HG03095 (cell line): ENCODE results near the gene ZDHHC15.
"Not testable (repeated sequence)": the region's sequence is repeated elsewhere in the genome, so short reads cannot be mapped to it uniquely, and the experiment has no call there.

ENCODE experiments used
- ATAC-seq: cut with Tn5 transposase; IDR thresholded peaks from one replicate; pipeline ENCODE4 v1.9.1; 2021; ENCODE audit warnings: moderate library complexity; ENCODE audit not compliant: unreplicated experiment

Gene ZDHHC15, protein sequence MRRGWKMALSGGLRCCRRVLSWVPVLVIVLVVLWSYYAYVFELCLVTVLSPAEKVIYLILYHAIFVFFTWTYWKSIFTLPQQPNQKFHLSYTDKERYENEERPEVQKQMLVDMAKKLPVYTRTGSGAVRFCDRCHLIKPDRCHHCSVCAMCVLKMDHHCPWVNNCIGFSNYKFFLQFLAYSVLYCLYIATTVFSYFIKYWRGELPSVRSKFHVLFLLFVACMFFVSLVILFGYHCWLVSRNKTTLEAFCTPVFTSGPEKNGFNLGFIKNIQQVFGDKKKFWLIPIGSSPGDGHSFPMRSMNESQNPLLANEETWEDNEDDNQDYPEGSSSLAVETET

DNA sequence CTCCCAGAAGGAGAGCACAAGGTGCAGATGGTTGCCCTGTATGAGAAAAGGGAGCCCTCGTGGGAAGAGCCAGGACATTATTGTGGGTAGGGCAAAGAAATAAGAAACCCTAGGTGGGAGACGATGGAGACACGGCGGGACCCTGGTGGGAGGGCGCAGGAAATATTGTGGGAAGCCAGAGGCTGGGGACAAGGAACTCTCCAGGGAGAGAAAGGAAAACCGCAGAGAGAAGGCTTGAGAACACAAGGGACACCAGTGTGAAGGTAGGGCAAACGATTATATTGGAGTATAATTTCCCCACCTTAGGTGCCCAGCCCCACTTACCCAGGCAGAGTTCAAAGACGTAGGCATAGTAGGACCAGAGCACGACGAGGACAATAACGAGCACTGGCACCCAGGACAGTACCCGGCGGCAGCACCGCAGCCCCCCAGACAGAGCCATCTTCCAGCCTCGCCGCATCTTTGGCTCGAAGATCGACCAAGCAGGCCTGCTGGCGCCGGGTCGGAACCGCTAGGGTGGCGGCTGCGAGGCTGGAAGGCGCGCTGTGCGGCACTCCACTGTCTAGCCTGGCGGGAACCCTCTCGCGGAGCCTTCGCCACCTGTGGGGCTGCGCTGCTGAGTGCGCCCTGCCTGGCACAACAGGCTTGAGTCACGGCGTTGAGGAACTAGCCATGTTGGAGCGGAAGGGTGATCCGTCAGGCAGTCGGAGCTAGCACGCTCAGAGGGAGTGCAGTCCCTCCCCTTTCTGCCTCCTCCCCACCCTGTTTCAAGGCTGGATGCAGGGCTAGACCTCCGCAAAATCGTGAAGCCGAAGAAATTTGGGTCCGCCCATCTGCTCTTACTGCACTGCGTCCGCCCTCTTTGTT lies at the start of gene ZDHHC15:
TSS of gene ZDHHC15 (minus strand) at position 473 of the 867 bp plus-strand sequence. CDS start at position 460, 13 bp downstream.
- ATAC-seq = no peak

DNA sequence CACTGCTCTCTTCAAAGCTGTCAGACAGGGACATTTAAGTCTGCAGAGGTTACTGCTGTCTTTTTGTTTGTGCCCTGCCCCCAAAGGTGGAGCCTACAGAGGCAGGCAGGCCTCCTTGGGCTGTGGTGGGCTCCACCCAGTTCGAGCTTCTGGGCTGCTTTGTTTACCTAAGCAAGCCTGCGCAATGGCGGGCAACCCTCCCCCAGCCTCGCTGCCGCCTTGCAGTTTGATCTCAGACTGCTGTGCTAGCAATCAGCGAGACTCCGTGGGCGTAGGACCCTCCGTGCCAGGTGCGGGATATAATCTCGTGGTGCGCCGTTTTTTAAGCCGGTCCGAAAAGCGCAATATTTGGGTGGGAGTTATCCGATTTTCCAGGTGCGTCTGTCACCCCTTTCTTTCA lies 37.7 kb upstream of the ZDHHC15 start:
- ATAC-seq = not testable (repeated sequence)

DNA sequence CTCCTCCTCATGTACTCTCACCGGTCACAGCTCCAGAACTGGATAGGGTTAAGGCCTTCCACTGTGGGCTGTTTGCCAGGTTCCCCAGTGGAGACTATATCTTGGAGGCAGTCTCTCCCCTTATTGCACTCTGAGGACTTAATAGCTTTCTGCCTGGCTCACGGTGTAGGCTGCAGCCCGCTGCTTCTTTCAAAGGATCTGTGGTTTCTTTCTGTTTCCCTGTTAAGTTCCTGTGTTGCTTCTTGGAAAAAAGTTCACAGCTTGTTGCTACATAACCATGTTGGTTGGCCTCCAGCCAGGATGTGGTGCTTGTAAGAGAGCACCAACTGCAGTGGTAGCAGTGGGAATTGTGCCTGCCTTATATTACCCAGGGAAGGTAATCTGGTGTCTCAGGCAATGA lies 24.9 kb upstream of the ZDHHC15 start:
- no peak for ATAC-seq

DNA sequence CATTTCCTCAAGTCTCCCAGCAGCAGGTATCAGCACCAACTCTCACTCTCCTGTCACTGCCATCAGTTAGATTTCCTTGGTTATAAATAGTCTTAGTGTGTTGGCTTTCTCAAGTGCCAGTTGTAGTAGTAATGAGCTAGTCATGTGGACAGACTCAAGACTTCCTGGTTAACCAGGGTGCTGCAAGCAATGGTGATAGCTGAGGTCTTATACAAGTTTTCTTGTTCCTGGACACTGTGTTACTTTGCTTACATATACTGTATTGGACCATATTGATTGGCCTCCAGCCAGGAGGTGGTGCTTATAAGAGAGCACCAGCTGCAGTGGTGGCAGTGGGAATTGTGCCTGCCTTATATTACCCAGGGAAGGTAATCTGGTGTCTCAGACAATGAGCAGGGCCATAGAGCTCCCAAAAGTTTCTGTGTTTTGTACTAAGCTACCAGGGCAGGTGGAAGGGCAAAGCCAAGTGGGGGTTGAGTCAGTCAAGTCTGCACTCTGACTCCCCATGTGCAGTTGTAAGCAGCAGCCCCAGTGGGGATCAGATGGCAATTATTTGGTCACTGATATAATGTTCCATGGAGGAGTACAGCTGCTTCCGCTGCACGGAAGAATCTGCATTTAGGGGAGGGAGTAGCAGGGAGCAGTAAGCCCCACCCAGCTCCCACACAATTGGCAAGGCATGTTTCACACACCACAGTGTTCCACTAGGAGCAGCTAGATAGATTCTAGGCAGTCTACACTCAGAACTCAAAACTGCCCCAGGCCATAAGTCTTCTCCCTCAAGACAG lies 24.1 kb upstream of the ZDHHC15 start:
- ATAC-seq = no peak

DNA sequence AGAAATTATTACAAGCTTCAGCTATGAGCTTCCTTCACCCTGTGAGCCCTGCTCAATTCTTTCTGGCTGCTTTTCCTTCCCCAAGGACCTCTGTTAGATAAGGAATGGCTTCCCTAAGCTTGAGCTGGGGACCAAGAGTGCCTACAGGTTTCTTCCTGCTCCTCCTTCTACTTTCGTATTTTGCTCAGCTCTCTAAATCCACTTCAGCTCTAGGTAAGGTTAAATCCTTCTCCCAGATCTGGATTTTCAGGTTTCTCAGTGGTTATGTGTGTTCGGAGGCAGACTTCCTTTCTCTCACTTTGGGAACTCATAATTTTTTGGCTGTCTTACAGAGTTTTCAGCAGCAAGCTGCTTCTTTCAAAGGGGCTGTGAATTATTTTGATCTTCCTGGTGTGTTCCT lies 21.9 kb upstream of the ZDHHC15 start:
- no peak for ATAC-seq

DNA sequence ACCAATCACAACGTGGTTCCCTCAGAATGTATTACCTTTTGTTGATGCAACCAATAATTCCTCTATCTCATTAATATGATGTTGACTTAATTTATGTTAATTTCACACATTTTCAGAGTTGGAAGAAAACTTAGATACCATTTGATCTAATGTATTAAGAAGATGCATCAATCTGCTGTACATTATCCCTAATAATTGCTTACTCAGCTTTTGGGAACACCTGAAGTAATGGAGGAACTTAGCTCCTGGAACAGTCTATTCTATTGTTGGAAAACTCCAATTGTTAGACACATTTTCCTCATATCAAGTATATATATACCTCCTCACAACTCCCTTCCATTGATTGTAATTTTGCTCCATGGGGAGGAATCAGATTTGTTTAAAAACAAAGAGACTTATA lies 38.9 kb downstream of the ZDHHC15 start:
- ATAC-seq = no peak

DNA sequence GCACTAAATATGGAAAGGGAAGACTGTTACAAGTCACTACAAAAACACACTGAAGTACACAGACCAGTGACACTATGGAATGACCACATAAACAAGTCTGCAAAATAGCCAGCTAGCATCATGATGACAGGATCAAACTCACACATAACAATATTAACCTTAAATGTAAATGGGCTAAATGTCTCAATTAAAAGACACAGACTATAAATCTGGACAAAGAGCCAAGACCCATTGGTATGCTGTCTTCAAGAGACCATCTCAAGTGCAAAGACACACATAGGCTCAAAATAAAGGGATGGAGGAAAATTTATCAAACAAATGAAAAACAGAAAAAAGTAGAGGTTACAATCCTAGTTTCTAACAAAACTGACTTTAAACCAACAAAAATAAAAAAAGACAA lies 61.1 kb downstream of the ZDHHC15 start:
- not testable (repeated sequence) for ATAC-seq

DNA sequence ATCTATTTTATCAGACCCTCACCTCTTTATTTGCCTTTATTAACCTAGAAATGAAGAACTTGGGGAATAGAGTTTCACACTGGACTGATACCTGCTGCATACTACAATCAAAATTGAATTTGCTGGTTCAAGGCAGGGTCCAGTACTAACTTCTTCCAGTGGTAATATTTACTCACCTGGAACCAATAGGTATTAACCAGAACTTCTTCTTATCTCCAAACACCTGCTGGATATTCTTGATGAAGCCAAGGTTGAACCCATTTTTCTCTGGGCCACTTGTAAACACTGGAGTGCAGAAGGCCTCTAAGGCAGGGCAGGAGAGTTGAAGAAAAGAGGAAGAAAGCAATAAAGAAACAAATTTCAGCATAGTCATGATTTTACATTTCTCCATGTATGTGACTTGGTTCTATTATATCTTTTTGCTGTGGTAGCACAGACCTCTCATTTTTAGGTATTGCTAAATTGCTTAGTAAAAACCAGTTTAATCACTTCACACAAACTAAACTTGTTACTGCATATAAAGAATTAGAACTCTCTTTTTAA lies 101.1 kb downstream of the ZDHHC15 start:
- ATAC-seq = no peak

DNA sequence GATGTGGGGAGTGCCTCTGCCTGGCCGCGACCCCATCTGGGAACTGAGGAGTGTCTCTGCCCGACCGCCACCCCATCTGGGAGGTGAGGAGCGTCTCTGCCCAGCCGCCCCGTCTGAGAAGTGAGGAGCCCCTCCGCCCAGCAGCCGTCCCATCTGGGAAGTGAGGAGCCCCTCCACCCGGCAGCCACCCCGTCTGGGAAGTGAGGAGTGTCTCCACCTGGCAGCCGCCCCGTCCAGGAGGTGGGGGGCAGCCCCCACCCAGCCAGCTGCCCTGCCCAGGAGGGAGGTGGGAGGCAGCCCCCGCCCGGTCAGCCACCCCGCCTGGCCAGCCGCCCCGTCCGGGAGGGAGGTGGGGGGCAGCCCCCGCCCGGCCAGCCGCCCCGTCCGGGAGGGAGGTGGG lies 115.7 kb downstream of the ZDHHC15 start:
- ATAC-seq = not testable (repeated sequence)

DNA sequence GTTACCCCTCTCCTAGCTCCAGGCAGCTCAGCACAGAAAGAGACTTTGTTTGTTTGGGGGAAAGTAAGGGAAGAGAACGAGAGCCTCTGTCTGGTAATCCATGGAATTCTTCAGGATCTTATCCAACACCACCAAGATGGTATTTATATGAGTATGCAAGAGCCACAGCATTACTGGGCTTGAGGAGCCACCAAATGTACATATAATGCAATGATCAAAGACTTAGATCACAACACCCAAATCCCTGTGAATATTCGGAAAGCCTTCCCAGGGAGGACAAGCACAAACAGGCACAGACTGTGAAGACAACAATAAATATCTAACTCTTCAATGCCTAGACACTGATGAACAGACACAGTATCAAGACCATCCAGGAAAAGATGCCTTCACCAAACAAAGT lies 132.4 kb downstream of the ZDHHC15 start:
- ATAC-seq = no peak

DNA sequence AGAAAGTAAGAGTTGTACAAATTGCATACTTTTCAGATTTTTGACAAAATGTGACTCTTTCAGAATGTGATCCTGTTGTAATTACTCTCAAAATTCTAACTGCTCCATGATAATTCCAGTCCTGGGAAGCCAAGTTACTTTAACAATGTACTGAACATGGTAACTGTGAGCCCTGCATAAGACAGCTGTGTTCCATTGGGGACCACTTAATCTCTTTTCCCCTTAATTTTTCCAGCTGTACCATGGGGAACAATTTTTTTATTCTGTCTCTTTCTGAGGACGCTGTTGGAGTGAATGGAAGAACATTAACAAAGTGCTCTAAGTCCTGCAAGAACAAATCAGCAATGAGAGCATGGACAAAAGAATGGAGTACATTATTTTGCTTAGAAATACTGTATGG lies 153.1 kb downstream of the ZDHHC15 start:
- no peak for ATAC-seq

DNA sequence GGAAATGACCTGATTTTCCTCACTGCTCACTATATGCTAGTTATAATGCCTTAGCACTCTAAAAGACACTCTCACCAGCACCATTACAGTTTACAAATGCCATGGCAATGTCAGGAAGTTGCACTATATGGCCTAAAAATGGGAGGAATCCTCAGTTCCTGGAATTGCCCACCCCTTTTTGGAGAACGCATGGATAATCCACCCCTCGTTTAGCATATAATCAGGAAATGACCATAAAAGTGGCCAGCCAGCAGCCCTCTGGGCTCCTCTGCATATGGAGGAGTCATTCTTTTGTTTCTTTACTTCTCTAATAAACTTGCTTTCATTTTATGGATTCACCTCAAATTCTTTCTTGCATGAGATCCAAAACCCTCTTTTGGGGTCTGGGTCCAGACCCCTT lies 156.0 kb downstream of the ZDHHC15 start:
- ATAC-seq = no peak

DNA sequence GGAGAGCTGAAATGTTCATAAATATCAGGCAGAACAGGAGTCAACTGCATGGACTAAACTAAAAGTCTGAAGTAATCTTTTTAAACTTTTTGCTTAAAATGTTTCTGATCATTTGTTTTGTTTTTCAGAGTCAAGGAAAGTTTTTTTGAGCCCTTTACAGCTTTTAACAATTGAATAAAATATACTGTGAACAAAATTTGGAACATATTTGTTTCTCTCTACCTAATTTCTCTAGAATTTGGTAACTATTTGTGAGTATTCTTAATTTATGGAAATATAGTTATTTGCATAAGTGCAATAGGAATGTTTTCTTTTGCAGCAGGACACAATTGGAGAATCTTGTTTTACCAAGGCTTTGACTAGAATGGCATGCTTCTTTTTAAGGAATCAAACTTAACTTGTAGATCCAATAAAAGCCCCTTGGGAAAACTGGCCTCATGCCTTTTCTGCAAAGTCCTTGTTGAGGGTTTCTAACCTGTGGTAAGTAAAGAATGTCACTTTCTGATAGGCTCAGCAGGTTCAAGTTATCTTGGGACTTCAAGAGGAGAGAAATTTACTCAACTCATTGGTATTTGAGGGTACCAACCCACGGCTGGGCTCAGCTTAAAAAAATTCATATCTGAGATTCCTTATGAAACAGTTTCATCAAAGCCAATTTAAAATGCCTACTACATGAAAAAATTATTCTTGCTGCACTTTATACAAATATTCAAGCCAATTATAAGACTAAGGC lies 157.4 kb downstream of the ZDHHC15 start:
- ATAC-seq = no peak

DNA sequence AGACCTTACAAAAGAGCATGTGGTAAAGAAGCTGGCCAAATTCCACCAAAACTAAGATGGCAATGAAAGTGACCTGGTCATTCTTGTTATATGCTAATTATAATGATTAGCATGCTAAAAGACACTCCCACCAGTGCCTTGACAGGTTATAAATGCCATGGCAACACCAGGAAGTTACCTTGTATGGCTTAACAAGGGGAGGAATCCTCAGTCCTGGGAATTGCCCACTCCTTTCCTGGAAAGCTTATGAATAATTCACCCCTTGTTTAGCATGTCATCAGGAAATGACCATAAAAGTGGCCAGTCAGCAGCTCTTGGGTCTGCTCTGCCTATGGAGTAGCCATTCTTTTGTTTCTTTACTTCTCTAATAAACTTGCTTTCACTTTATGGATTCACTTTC lies 161.0 kb downstream of the ZDHHC15 start:
- ATAC-seq = no peak

DNA sequence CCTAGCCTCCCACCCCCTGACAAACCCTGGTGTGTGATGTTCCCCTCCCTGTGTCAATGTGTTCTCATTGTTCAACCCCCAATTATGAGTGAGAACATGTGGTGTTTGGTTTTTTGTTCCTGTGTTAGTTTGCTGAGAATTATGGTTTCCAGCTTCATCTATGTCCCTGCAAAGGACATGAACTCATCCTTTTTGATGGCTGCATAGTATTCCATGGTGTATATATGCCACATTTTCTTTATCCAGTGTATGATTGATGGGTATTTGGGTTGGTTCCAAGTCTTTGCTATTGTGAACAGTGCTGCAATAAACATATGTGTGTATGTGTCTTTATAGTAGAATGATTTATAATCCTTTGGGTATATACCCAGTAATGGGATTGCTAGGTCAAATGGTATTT lies 174.2 kb downstream of the ZDHHC15 start:
- not testable (repeated sequence) for ATAC-seq

DNA sequence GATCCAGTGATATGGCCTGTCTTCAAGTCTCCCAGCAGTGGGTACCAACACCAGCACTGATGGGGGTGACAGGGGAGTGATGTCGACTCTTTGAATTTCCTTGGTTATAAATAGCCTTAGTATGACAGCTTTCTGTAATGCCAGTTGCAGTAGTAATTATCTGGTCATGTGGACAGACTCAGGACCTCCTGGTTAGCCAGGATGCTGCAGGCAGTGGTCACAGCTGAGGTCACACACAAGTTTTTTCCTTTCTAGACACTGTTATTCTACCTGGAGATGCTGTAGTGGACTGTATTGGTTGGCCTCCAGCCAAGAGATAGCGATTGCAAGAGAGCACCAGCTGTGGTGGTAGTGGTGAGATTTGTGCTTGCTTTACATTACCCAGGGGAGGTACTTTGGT lies 185.3 kb downstream of the ZDHHC15 start:
- no peak for ATAC-seq

DNA sequence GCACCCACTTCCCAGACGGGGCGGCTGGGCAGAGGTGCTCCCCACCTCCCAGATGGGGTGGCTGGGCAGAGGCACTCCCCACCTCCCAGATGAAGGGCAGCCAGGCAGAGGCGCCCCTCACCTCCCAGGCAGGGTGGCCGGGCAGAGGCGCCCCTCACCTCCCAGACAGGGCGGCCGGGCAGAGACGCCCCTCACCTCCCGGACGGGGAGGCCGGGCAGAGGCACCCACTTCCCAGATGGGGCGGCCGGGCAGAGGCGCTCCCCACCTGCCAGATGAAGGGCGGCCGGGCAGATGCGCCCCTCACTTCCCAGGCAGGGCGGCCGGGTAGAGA lies 187.7 kb downstream of the ZDHHC15 start:
- ATAC-seq = no peak

DNA sequence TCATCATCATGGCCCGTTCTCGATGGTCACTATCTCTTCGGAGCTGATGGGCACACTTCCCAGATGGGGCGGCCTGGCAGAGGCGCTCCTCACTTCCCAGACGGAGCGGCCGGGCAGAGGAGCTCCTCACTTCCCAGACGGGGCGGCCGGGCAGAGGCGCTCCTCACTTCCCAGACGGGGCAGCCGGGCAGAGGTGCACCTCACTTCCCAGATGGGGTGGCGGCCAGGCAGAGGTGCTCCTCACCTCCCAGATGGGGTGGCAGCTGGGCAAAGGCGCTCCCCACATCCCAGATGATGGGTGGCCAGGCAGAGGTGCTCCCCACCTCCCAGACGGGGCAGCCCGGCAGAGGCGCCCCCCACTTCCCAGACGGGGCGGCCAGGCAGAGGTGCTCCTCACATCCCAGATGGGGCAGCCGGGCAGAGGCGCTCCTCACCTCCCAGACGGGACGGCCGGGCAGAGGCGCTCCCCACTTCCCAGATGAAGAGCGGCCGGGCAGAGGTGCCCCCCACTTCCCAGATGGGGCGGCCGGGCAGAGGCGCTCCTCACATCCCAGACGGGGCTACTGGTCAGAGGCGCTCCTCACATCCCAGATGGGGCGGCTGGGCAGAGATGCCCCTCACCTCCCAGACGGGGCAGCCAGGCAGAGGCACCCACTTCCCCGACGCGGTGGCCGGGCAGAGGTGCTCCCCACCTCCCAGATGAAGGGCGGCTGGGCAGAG lies 188.3 kb downstream of the ZDHHC15 start:
- ATAC-seq = not testable (repeated sequence)

DNA sequence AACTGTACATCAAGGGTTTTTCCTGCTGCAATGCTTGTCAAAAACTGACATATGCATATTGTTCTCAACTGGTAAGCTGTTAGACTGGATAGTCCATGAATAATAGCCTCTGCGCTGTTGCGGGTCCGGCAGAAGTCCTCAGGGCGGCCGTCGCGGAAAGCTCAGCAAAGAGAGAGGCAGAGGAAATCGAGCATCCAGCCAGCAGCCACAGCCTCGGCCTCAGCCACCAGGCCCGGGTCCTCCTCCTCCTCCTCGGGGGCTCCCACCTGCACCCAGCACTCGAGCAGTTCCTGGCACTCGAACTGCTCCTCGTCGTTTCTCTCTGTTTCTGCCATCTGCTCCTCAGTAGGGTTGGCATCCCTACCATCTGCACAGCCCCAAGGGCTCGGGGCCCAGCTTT lies 195.2 kb downstream of the ZDHHC15 start:
- ATAC-seq = no peak
